ENCODE data around the gene ITGBL1.

Gene ITGBL1

GRCh38 chr13:101569807-101570206 lies 117.3 kb downstream of the ITGBL1 start:
- TF ChIP-seq CTCF (IDR thresholded peaks at IDR 0.05; ENCODE audit: low read length, missing control alignments): no peak
- no peak overlapping the region for H3K4me3 ChIP-seq (replicated peaks; ENCODE audit: low read depth, low read length)
- DNase-seq (ENCODE audit: low read depth): no peak

GRCh38 chr13:101570410-101570809 lies 117.9 kb downstream of the ITGBL1 start:
- TF ChIP-seq CTCF (IDR thresholded peaks at IDR 0.05; ENCODE audit: low read length, missing control alignments): no peak
- no peak for DNase-seq (ENCODE audit: low read depth)
- H3K4me3 ChIP-seq (replicated peaks; ENCODE audit: low read depth, low read length): no peak overlapping the region

GRCh38 chr13:101572456-101572855 lies 120.0 kb downstream of the ITGBL1 start:
- no peak for TF ChIP-seq CTCF (IDR thresholded peaks at IDR 0.05; ENCODE audit: low read length, missing control alignments)
- no peak overlapping the region for H3K4me3 ChIP-seq (replicated peaks; ENCODE audit: low read depth, low read length)
- no peak for DNase-seq (ENCODE audit: low read depth)

GRCh38 chr13:101575581-101575980 lies 123.1 kb downstream of the ITGBL1 start:
- no peak for DNase-seq (ENCODE audit: low read depth)
- H3K4me3 ChIP-seq (replicated peaks; ENCODE audit: low read depth, low read length): no peak overlapping the region
- no peak for TF ChIP-seq CTCF (IDR thresholded peaks at IDR 0.05; ENCODE audit: low read length, missing control alignments)

- no peak overlapping the region for H3K4me3 ChIP-seq (replicated peaks; ENCODE audit: low read depth, low read length)
- DNase-seq (ENCODE audit: low read depth): peak; percentile 40
- no peak for TF ChIP-seq CTCF (IDR thresholded peaks at IDR 0.05; ENCODE audit: low read length, missing control alignments)
Observed at GRCh38 chr13:101576455-101576854, 124.0 kb downstream of the ITGBL1 start.

GRCh38 chr13:101576977-101577376 lies 124.5 kb downstream of the ITGBL1 start:
- DNase-seq (ENCODE audit: low read depth): no peak
- no peak for TF ChIP-seq CTCF (IDR thresholded peaks at IDR 0.05; ENCODE audit: low read length, missing control alignments)
- no peak overlapping the region for H3K4me3 ChIP-seq (replicated peaks; ENCODE audit: low read depth, low read length)

- no peak for TF ChIP-seq CTCF (IDR thresholded peaks at IDR 0.05; ENCODE audit: low read length, missing control alignments)
- peak; percentile 51 for DNase-seq (ENCODE audit: low read depth)
- H3K4me3 ChIP-seq (replicated peaks; ENCODE audit: low read depth, low read length): no peak overlapping the region
Observed at GRCh38 chr13:101579281-101579802, 126.9 kb downstream of the ITGBL1 start.

All from fibroblast of pulmonary artery (primary cell).